ENCODE measurements around the gene EID3.
"Not testable (repeated sequence)": the region's sequence is repeated elsewhere in the genome, so short reads cannot be mapped to it uniquely, and the experiment has no call there.

The EID3 gene

GRCh38 chr12:104319028-104319427 lies 15.5 kb downstream of the EID3 start:
- no peak for DNase-seq (ENCODE audit: low read depth)
- no peak overlapping the region for H3K4me3 ChIP-seq (ENCODE audit: low read length)
- TF ChIP-seq CTCF (IDR thresholded peaks at IDR 0.05; ENCODE audit: insufficient read depth, low read depth, low read length, missing control alignments), result no peak

- H3K4me3 ChIP-seq (ENCODE audit: low read length), result no peak overlapping the region
- DNase-seq (ENCODE audit: low read depth), result no peak
- TF ChIP-seq CTCF (IDR thresholded peaks at IDR 0.05; ENCODE audit: insufficient read depth, low read depth, low read length, missing control alignments), result no peak
Measured at GRCh38 chr12:104319918-104320626, 16.5 kb downstream of the EID3 start.

DNA sequence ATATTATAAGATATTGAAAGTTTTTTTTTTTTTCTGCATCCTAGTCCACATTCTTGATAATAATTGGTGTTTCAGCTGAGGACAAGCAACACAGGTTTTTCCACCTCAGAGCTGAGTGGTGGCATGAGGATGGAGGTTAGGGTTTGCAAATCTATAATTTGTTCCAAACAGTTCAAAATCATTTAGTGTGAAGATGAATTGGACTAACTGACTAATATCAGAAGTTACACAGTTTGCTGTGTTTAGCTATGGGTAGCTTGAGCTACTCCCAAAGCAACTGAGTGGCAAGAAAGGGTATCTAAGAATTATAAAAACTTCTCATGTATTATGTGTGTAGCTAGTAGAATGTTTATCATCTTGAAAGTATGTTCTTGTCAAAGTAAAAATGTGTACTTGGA lies 17.1 kb downstream of the EID3 start:
- no peak for TF ChIP-seq CTCF (IDR thresholded peaks at IDR 0.05; ENCODE audit: insufficient read depth, low read depth, low read length, missing control alignments)
- no peak for DNase-seq (ENCODE audit: low read depth)
- H3K4me3 ChIP-seq (ENCODE audit: low read length), result no peak overlapping the region

DNA sequence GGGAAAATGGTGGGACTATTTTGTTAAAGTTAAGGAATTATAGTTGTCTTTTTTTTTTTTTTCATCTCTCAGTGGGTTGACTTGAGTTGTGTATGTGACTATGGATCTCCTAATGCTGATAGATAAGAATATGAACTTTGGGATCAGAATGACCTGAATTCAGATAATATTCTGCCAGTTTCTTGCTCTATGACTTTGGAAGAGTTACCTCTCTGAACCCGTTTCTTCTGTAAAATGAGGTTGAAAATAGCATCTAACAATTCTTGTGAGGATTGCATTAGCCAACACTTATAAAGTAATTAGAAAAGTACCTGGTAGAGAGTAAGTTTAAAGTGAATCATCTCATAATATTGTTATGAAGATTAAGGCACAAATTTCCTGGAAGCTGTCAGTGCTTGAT lies 18.4 kb downstream of the EID3 start:
- DNase-seq (ENCODE audit: low read depth), result no peak
- TF ChIP-seq CTCF (IDR thresholded peaks at IDR 0.05; ENCODE audit: insufficient read depth, low read depth, low read length, missing control alignments), result no peak

GRCh38 chr12:104322533-104322932 lies 19.0 kb downstream of the EID3 start:
- H3K4me3 ChIP-seq (ENCODE audit: low read length); DNase-seq (ENCODE audit: low read depth): not testable (repeated sequence)

More for the DNA sequence above, 18.4 kb downstream of the EID3 start:
- H3K4me3 ChIP-seq (ENCODE audit: low read length), result no peak overlapping the region

- DNase-seq (ENCODE audit: low read depth), result no peak
- H3K4me3 ChIP-seq (ENCODE audit: low read length), result no peak overlapping the region
- no peak for TF ChIP-seq CTCF (IDR thresholded peaks at IDR 0.05; ENCODE audit: insufficient read depth, low read depth, low read length, missing control alignments)
Measured at GRCh38 chr12:104323899-104324298, 20.4 kb downstream of the EID3 start.

DNA sequence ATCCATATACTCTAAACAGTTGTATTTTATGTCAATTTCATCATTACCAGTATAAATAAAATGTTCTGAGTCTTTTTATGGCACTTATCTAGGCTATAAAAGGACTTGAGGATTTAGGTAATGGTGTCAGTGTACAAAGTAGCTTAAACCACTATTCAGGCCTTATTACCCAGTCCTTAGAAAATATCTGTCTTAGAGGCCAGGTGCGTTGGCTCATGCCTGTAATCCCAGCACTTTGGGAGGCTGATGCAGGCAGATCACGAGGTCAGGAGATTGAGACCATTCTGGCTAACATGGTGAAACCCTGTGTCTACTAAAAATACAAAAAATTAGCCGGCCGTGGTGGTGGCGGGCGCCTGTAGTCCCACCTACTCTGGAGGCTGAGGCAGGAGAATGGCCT lies 24.7 kb downstream of the EID3 start:
- not testable (repeated sequence) for H3K4me3 ChIP-seq (ENCODE audit: low read length); DNase-seq (ENCODE audit: low read depth)

GRCh38 chr12:104328790-104329189 lies 25.3 kb downstream of the EID3 start:
- TF ChIP-seq CTCF (IDR thresholded peaks at IDR 0.05; ENCODE audit: insufficient read depth, low read depth, low read length, missing control alignments), result no peak
- no peak overlapping the region for H3K4me3 ChIP-seq (ENCODE audit: low read length)
- no peak for DNase-seq (ENCODE audit: low read depth)
